Measurements from ENCODE around the gene DYNLT2.

- TF ChIP-seq CTCF (IDR thresholded peaks at IDR 0.05) (no peak), POLR2A (IDR thresholded peaks at IDR 0.05) (no peak)
Measured at GRCh38 chr6:169795196-169795595, 43.8 kb upstream of the DYNLT2 start.

Data from tibial nerve (tissue), 3 donors.